Prostate gland (tissue), 2 donors: ENCODE results near the gene TUNAR. TPM values are rescaled to one million over a fixed set of nuclear protein-coding genes. Genes with fewer than 3 reads are reported as not detected.

Source experiments
- DNase-seq: peaks from one replicate; pipeline ENCODE4 v3.0.0-alpha.2; 2019; ENCODE audit warnings: low spot score
- H3K27ac ChIP-seq, 2 donors: fragments of 200-600 bp; sonication (generic); 2 replicates each; pipeline ENCODE4 v1.5.1; 2017 to 2019
- H3K27me3 ChIP-seq: fragments of 200-600 bp; sonication (generic); replicated peaks from 2 replicates; pipeline ENCODE4 v1.5.1; 2019; ENCODE audit not compliant: insufficient read depth
- H3K36me3 ChIP-seq, 2 donors: fragments of 200-600 bp; sonication (generic); 1 replicate in 1 of 2; 2 replicates in 1 of 2; pipeline versions ENCODE4 v1.5.1 to v1.8.1; 2017 to 2019
- H3K4me1 ChIP-seq: fragments of 200-600 bp; sonication (generic); replicated peaks from 2 replicates; pipeline ENCODE4 v1.5.1; 2019
- H3K4me3 ChIP-seq, 2 donors: fragments of 200-600 bp; sonication (generic); 2 replicates each; pipeline ENCODE4 v1.5.1; 2017 to 2019
- H3K9me3 ChIP-seq: fragments of 200-600 bp; sonication (generic); 2 replicates; pipeline ENCODE4 v1.5.1; 2017
- POLR2A ChIP-seq: fragments of 450-650 bp; IDR thresholded peaks from one replicate; pipeline ENCODE4 v1.6.1; 2016; ENCODE audit warnings: antibody characterized with exemption, mild to moderate bottlenecking
- POLR2AphosphoS5 ChIP-seq: sonication (generic); formaldehyde crosslinking; IDR thresholded peaks from one replicate; pipeline ENCODE4 v1.6.1; 2017; ENCODE audit warnings: antibody characterized with exemption
- WGBS: methylation state at CpG from one replicate; pipeline ENCODE4 v1.1.5; 2018; 5-methylcytosine and 5-hydroxymethylcytosine counted together
- intact Hi-C: fragments of 100-400 bp; cut with DNase I; formaldehyde crosslinking; loops from one replicate; pipeline ENCODE4 v1.14.2; 2022
- total RNA-seq, 2 donors: library from RNA; depleted of rRNA; stranded (reverse); fragments of >200 nt; gene quantifications; one replicate each; pipeline ENCODE4 v1.1.0, GENCODE V29; 2016
- TF ChIP-seq, protein P1 (sequence below), 4 experiments: fragments of 200-600 bp in 2 of 4; fragments of 450-650 bp in 2 of 4; sonication (generic) in 2 of 4; IDR thresholded peaks; 1 replicate in 3 of 4; 2 replicates in 1 of 4; pipeline ENCODE4 v1.5.1; 2016 to 2019; ENCODE audit warnings: antibody characterized with exemption in 4 of 4, mild to moderate bottlenecking in 2 of 4, moderate library complexity in 2 of 4

The TUNAR gene
- total RNA-seq, 2 donors from 2014 or later, result 1.9 TPM; not detected in 1

DNA sequence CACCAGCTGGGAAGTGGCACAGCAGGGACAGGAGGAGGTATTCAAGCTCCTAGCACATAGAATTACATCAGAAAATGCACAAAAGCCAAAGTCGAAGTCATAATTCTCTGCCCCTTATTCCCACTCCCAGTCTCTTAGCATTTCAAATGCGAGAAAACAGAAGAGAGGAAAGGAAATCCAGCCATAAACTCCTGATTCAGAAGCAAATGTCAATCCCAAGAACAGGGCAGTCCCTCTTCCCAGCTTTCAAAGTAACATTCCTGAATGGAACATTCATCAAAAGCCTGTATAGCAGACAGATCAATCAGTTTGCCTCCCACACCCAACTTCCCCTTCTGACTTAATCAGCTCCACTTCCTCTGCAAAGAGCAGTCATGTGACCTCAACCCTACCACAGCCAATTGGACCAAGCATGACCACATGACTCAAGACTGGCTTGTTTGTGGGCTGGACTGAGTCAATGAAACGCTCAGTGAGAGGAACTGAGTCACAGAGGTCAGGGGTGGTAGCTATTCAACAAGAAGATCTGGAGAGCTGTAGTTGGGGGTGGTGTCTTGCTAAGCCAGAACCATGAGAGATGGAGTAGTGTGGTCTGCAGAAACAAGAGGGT, 41.4 kb upstream of the TUNAR start:
- Histone ChIP-seq H3K36me3 (no peaks in the 10 kb centered on the region), H3K27me3 (no peaks in the 10 kb centered on the region), H3K4me1 (no peaks in the 10 kb centered on the region), H3K4me3 (no peak overlapping the region), H3K27ac (no peak overlapping the region), H3K9me3 (no peaks in the 10 kb centered on the region)
- no peak for DNase-seq
- WGBS, result 69% methylated on average over 3 of the region's 3 CpGs
- TF ChIP-seq POLR2AphosphoS5 (no peak), POLR2A (no peak)
- TF ChIP-seq, protein P1, sequence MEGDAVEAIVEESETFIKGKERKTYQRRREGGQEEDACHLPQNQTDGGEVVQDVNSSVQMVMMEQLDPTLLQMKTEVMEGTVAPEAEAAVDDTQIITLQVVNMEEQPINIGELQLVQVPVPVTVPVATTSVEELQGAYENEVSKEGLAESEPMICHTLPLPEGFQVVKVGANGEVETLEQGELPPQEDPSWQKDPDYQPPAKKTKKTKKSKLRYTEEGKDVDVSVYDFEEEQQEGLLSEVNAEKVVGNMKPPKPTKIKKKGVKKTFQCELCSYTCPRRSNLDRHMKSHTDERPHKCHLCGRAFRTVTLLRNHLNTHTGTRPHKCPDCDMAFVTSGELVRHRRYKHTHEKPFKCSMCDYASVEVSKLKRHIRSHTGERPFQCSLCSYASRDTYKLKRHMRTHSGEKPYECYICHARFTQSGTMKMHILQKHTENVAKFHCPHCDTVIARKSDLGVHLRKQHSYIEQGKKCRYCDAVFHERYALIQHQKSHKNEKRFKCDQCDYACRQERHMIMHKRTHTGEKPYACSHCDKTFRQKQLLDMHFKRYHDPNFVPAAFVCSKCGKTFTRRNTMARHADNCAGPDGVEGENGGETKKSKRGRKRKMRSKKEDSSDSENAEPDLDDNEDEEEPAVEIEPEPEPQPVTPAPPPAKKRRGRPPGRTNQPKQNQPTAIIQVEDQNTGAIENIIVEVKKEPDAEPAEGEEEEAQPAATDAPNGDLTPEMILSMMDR (IDR thresholded peaks at IDR 0.05), result no peak
- intact Hi-C loops, result no loop called here

GRCh38 chr14:95838862-95839261, 37.8 kb upstream of the TUNAR start:
- DNase-seq, result no peak
- H3K27me3 ChIP-seq, result no peaks in the 10 kb centered on the region
- TF ChIP-seq POLR2A (no peak), POLR2AphosphoS5 (no peak)
- TF ChIP-seq, protein P1 (IDR thresholded peaks at IDR 0.05), result no peak
- H3K27ac ChIP-seq, result no peak overlapping the region
- 55% methylated on average over 5 of the region's 5 CpGs for WGBS
- no peaks in the 10 kb centered on the region for H3K36me3 ChIP-seq
- H3K9me3 ChIP-seq, result no peaks in the 10 kb centered on the region
- intact Hi-C loops, result no loop called here
- no peaks in the 10 kb centered on the region for H3K4me1 ChIP-seq
- no peak overlapping the region for H3K4me3 ChIP-seq

GRCh38 chr14:95840094-95840700, 36.4 kb upstream of the TUNAR start:
- Histone ChIP-seq H3K36me3 (no peaks in the 10 kb centered on the region), H3K4me3 (no peak overlapping the region), H3K27ac (no peak overlapping the region), H3K9me3 (no peaks in the 10 kb centered on the region), H3K4me1 (no peaks in the 10 kb centered on the region), H3K27me3 (no peaks in the 10 kb centered on the region)
- DNase-seq, result no peak
- intact Hi-C loops, result no loop called here
- WGBS, result 84% methylated on average over 7 of the region's 7 CpGs
- TF ChIP-seq, protein P1 (IDR thresholded peaks at IDR 0.05), result no peak
- no peak for TF ChIP-seq POLR2A
- TF ChIP-seq POLR2AphosphoS5, result no peak

GRCh38 chr14:95841668-95842067, 35.0 kb upstream of the TUNAR start:
- WGBS, result 50% methylated on average over 1 of the region's 1 CpG

More at GRCh38 chr14:95841668-95842067, 35.0 kb upstream of the TUNAR start:
- Histone ChIP-seq H3K4me3 (no peak overlapping the region), H3K27me3 (no peaks in the 10 kb centered on the region), H3K27ac (no peak overlapping the region), H3K9me3 (no peaks in the 10 kb centered on the region), H3K36me3 (no peaks in the 10 kb centered on the region), H3K4me1 (no peaks in the 10 kb centered on the region)
- TF ChIP-seq POLR2AphosphoS5 (no peak), POLR2A (no peak)
- TF ChIP-seq, protein P1 (IDR thresholded peaks at IDR 0.05), result no peak
- intact Hi-C loops, result no loop called here
- DNase-seq, result no peak
